Measurements from ENCODE around the gene RBM19.

The RBM19 gene

DNA sequence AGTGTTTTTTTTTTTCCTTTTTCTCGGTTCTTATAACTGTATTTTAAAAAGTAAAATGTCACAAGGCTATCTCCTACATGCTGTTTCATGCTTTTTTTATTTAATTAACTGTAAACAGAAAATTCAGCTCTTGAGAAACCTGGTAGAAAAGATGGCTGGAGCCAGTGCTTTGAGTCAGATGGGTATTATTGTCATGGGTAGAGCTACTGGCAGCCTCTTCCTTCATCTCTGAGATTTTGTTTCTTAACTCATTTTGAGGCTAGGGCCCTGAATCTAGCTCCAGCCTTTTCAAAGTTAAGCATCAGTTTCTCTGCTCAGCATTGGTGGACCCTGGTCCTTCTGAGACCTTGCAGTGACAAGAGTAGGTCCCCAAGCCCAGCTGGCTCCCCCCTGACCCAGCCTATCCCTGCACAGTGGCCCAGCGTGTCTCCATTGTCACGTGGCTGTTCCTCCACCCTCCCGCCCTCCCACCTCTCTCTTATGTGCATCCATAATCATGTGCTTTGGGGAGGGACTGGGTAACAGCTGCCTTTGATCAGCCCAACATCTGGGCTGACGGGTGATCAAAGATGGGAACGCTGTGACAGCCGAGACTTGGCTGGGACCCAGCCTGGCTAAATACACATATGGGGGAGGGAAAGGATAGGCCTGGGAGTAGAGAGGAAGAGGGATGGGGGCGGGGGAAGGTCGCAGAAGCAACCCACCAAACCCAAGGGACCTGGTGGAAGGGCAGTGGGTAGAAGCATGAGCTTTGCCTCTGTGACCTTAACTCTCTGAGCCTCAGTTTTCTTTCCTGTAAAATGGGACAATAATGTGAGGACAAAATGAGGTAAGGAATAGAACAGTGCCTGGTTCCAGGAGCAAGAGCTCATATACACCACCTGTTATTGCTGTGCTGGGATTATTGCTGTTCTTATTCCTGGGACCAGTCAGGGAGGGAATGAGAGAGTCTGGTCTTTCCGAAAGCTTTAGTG lies 24.4 kb upstream of the RBM19 start:
- no peak for DNase-seq (ENCODE audit: low read depth in 2 of 2, low spot score in 1 of 2)

- DNase-seq (ENCODE audit: low read depth in 2 of 2, low spot score in 1 of 2) = no peak
These were observed 22.9 kb upstream of the RBM19 start for GRCh38 chr12:113988976-113989375.

- no peak for DNase-seq (ENCODE audit: low read depth in 2 of 2, low spot score in 1 of 2)
These were observed 21.9 kb upstream of the RBM19 start for GRCh38 chr12:113988064-113988451.

- DNase-seq (ENCODE audit: low read depth in 2 of 2, low spot score in 1 of 2) = no peak
These were observed 21.3 kb upstream of the RBM19 start for GRCh38 chr12:113987261-113988063.

DNA sequence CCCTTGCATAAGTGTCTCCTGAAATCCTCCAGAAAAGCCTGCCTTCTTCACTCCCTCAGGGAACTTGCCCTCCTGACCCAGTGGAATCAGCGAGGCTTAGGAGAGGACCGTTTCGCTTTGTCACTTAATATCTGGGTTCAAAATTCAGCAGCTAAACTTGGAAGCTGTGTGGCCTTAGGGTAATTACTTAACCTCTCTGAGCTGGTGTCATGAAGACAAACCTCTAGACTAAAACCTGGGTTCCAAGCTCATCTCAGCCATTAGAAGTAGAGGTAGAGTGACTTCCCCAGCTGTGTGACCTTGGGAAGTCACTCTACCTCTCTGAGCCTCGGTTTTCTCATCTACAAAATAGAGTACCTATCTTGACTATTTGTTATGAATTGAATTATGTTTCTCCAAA lies 18.3 kb upstream of the RBM19 start:
- DNase-seq (ENCODE audit: low read depth in 2 of 2, low spot score in 1 of 2) = no peak

DNA sequence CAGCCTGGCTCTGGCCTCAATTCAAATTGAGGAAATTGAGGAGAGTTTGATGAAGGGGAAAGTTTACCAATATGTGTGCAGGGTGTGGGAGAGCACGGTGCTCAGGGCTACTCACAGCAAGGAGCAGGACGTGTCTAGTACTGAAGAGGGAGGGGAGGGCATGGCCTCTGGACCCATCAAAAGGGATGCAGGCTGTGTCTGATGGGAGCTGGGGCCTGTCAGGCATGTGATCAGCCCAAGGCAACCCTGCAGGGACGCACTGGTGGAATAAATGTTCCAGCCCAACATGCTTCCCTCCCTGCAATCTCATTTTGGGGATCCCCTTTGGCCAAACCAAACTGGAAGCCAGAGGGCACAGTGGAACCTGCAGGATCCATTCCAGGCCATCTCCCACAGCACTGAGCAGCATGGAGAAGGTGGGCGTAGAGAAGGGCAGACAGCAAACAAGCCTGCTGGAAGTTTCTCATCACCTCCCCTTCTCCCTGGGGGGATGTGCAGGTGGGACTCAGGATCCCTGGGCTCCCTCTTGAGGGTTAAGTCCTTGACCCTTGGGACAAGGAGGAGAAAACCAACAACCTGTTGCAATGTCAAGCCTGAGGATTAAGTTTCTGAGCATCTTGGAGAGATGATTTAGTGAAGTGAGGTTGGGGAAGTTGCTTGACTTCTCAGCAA lies 17.8 kb upstream of the RBM19 start:
- no peak for DNase-seq (ENCODE audit: low read depth in 2 of 2, low spot score in 1 of 2)

GRCh38 chr12:113983265-113983664 lies 17.1 kb upstream of the RBM19 start:
- no peak for DNase-seq (ENCODE audit: low read depth in 2 of 2, low spot score in 1 of 2)

DNA sequence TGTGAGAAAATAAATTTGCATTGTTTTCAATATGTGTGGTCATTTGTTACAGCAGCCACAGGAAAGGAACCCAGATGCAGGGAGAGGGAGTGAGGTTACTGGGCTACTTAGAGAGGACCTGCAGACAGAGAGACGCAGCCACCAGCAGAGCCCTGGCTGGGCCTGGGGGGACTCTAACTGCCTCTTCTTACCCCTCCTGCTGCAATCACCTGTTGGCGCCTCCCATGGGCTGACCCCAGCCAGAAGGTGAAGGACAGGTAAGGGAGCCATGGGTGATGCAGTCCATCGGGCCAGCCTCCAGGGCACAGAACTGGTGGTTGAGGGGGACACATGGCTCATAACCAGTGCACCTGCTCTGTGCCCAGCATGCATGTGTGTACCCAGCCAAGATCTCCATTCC lies 15.8 kb upstream of the RBM19 start:
- no peak for DNase-seq (ENCODE audit: low read depth in 2 of 2, low spot score in 1 of 2)

GRCh38 chr12:113980537-113981337 lies 14.6 kb upstream of the RBM19 start:
- DNase-seq (ENCODE audit: low read depth in 2 of 2, low spot score in 1 of 2) = no peak

GRCh38 chr12:113980054-113980453 lies 13.9 kb upstream of the RBM19 start:
- DNase-seq (ENCODE audit: low read depth in 2 of 2, low spot score in 1 of 2) = no peak

- no peak for DNase-seq (ENCODE audit: low read depth in 2 of 2, low spot score in 1 of 2)
These were observed 12.0 kb upstream of the RBM19 start for GRCh38 chr12:113978080-113978479.

- DNase-seq (ENCODE audit: low read depth in 2 of 2, low spot score in 1 of 2) = no peak
These were observed 7.9 kb upstream of the RBM19 start for GRCh38 chr12:113974006-113974405.

GRCh38 chr12:113973109-113973904 lies 7.2 kb upstream of the RBM19 start:
- DNase-seq (ENCODE audit: low read depth in 2 of 2, low spot score in 1 of 2) = no peak

DNA sequence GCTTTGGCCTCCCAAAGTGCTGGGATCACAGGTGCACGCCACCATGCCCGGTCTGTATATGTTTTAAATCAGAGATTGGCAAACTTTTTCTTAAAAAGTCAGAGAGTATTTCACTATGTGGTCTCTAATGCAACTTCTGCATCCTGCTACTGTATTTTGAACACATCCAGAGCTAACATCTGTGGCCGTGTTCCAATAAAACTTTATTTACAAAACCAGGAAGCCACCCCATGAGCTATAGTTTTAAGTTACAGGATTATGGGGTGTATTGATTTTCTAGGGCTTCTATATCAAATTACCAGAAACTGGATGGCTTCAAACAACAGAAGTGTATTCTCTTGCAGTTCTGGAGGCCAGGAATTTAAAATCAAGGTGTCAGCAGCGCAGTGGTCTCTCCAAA lies 5.3 kb upstream of the RBM19 start:
- DNase-seq (ENCODE audit: low read depth in 2 of 2, low spot score in 1 of 2) = no peak

GRCh38 chr12:113970211-113970610 lies 4.1 kb upstream of the RBM19 start:
- no peak for DNase-seq (ENCODE audit: low read depth in 2 of 2, low spot score in 1 of 2)

- DNase-seq (ENCODE audit: low read depth in 2 of 2, low spot score in 1 of 2) = no peak
These were observed 1.2 kb upstream of the RBM19 start for GRCh38 chr12:113967368-113967767.

GRCh38 chr12:113962733-113963132 lies 3.4 kb downstream of the RBM19 start:
- DNase-seq (ENCODE audit: low read depth in 2 of 2, low spot score in 1 of 2) = no peak

- DNase-seq (ENCODE audit: low read depth in 2 of 2, low spot score in 1 of 2) = no peak
These were observed 4.0 kb downstream of the RBM19 start for GRCh38 chr12:113961921-113962710.

GRCh38 chr12:113960030-113960429 lies 6.1 kb downstream of the RBM19 start:
- DNase-seq (ENCODE audit: low read depth in 2 of 2, low spot score in 1 of 2) = no peak
